Thyroid gland (tissue), 4 donors: ENCODE measurements around the gene FBXL7. TPM values are rescaled to one million over a fixed set of nuclear protein-coding genes. Genes with fewer than 3 reads are reported as not detected.

ENCODE experiments used
- DNase-seq, 2 donors: peaks; one replicate each; pipeline ENCODE4 v3.0.0-alpha.2; 2019
- H3K27ac ChIP-seq, 3 donors: fragments of 200-600 bp; sonication (generic); 1 replicate in 2 of 3; 2 replicates in 1 of 3; pipeline ENCODE4 v1.5.1; 2016 to 2019; ENCODE audit warnings: mild to moderate bottlenecking in 1 of 3, moderate library complexity in 1 of 3
- H3K27me3 ChIP-seq: fragments of 200-600 bp; sonication (generic); one replicate; pipeline ENCODE4 v1.5.1; 2019
- H3K36me3 ChIP-seq, 2 donors: fragments of 200-600 bp; sonication (generic); one replicate each; pipeline ENCODE4 v1.5.1; 2016 to 2019
- H3K4me1 ChIP-seq, 2 donors: fragments of 200-600 bp; sonication (generic); one replicate each; pipeline ENCODE4 v1.5.1; 2017 to 2019
- H3K4me3 ChIP-seq, 3 donors: fragments of 200-600 bp; sonication (generic); replicated peaks in 1 of 3; 1 replicate in 2 of 3; 2 replicates in 1 of 3; pipeline ENCODE4 v1.5.1; 2016; ENCODE audit warnings: mild to moderate bottlenecking in 1 of 3
- H3K9me3 ChIP-seq: fragments of 200-600 bp; sonication (generic); one replicate; pipeline ENCODE4 v1.5.1; 2017
- POLR2A ChIP-seq, 2 donors: fragments of 450-650 bp; IDR thresholded peaks; one replicate each; pipeline ENCODE4 v1.6.1; 2017; ENCODE audit warnings: antibody characterized with exemption in 2 of 2, mild to moderate bottlenecking in 2 of 2, moderate library complexity in 1 of 2
- WGBS, 2 donors: methylation state at CpG; one replicate each; pipeline ENCODE4 v1.1.5; 2017; 5-methylcytosine and 5-hydroxymethylcytosine counted together
- intact Hi-C: fragments of 100-400 bp; cut with DNase I; formaldehyde crosslinking; loops from one replicate; pipeline ENCODE4 v1.15.1; 2023
- total RNA-seq, 4 donors: library from RNA; depleted of rRNA; stranded (reverse); fragments of >200 nt; gene quantifications; one replicate each; pipeline ENCODE4 v1.2.3, GENCODE V29; 2016
- TF ChIP-seq, protein P1 (sequence below), 6 experiments: fragments of 200-600 bp in 3 of 6; fragments of 450-650 bp in 3 of 6; sonication (generic) in 3 of 6; IDR thresholded peaks; one replicate each; pipeline ENCODE4 v1.5.1; 2016 to 2019; ENCODE audit warnings: antibody characterized with exemption in 6 of 6, mild to moderate bottlenecking in 2 of 6, inconsistent platforms in 1 of 6, moderate library complexity in 1 of 6

The FBXL7 gene
- total RNA-seq, 4 donors from 2014 or later, result 6.4 to 11.8 (median 9.2) TPM

GRCh38 chr5:15957124-15957523 lies 457.1 kb downstream of the FBXL7 start:
- H3K27me3 ChIP-seq, result no peaks in the 10 kb centered on the region
- no peaks in the 10 kb centered on the region for H3K9me3 ChIP-seq
- TF ChIP-seq, protein P1, sequence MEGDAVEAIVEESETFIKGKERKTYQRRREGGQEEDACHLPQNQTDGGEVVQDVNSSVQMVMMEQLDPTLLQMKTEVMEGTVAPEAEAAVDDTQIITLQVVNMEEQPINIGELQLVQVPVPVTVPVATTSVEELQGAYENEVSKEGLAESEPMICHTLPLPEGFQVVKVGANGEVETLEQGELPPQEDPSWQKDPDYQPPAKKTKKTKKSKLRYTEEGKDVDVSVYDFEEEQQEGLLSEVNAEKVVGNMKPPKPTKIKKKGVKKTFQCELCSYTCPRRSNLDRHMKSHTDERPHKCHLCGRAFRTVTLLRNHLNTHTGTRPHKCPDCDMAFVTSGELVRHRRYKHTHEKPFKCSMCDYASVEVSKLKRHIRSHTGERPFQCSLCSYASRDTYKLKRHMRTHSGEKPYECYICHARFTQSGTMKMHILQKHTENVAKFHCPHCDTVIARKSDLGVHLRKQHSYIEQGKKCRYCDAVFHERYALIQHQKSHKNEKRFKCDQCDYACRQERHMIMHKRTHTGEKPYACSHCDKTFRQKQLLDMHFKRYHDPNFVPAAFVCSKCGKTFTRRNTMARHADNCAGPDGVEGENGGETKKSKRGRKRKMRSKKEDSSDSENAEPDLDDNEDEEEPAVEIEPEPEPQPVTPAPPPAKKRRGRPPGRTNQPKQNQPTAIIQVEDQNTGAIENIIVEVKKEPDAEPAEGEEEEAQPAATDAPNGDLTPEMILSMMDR (IDR thresholded peaks at IDR 0.05), result no peak
- no peak for TF ChIP-seq POLR2A (IDR thresholded peaks at IDR 0.05)
- H3K36me3 ChIP-seq, result no peaks in the 10 kb centered on the region
- WGBS, 2 donors, result 70 to 72% methylated on average over 5 of the region's 5 CpGs
- DNase-seq, result no peak
- H3K4me1 ChIP-seq, result no peaks in the 10 kb centered on the region
- intact Hi-C loops, result no loop called here
- no peak overlapping the region for H3K4me3 ChIP-seq
- H3K27ac ChIP-seq, result no peak overlapping the region

- no peak overlapping the region for H3K27ac ChIP-seq
- no peak for DNase-seq
- TF ChIP-seq, protein P1 (IDR thresholded peaks at IDR 0.05), result no peak
- no peak for TF ChIP-seq POLR2A (IDR thresholded peaks at IDR 0.05)
- no peaks in the 10 kb centered on the region for H3K36me3 ChIP-seq
- WGBS, 2 donors, result 78 to 82% methylated on average over 7 of the region's 7 CpGs
- H3K27me3 ChIP-seq, result no peaks in the 10 kb centered on the region
- H3K9me3 ChIP-seq, result no peaks in the 10 kb centered on the region
- H3K4me3 ChIP-seq, result no peak overlapping the region
- no peaks in the 10 kb centered on the region for H3K4me1 ChIP-seq
- intact Hi-C loops, result no loop called here
Observed at GRCh38 chr5:15959370-15960164, 459.6 kb downstream of the FBXL7 start.

DNA sequence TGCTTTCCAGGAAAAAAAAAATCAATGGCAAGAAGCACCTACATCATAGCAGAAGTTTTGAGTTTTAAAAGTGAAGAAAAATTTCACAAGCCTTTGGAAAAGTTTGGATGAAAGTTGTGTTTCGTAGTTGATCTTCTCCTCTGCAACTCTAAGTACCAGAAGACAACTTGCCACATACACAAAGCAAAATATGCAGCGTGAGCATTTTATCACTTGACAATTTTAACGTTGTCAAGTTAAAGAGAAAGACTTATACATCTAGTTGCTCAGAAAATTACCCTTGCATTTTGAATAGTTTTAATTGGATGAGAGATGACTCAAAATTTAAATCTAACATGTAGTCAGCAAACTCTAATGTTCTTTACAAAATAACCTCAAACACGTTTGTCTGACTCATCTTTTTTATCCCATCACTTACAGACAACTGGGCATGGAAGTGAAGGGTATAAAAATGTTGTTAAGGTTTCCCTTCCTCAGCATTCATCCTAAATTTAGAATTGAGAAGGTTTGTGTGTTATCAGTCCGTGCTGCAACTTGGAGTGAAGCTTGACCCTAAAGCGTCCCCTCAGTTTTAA lies 466.2 kb downstream of the FBXL7 start:
- DNase-seq, result no peak
- 63 to 73% methylated on average over 6 of the region's 6 CpGs for WGBS, 2 donors
- H3K4me3 ChIP-seq, result no peak overlapping the region
- TF ChIP-seq, protein P1 (IDR thresholded peaks at IDR 0.05), result no peak
- TF ChIP-seq POLR2A (IDR thresholded peaks at IDR 0.05), result no peak
- no peaks in the 10 kb centered on the region for H3K27me3 ChIP-seq
- no peaks in the 10 kb centered on the region for H3K9me3 ChIP-seq
- H3K36me3 ChIP-seq, result no peaks in the 10 kb centered on the region
- H3K27ac ChIP-seq, result no peak overlapping the region
- intact Hi-C loops, result no loop called here
- H3K4me1 ChIP-seq, result no peaks in the 10 kb centered on the region

- no peak overlapping the region for H3K27ac ChIP-seq
- no peak for TF ChIP-seq POLR2A (IDR thresholded peaks at IDR 0.05)
- TF ChIP-seq, protein P1 (IDR thresholded peaks at IDR 0.05), result no peak
- no peak for DNase-seq
- no peaks in the 10 kb centered on the region for H3K36me3 ChIP-seq
- intact Hi-C loops, result no loop called here
- no peaks in the 10 kb centered on the region for H3K4me1 ChIP-seq
- no peaks in the 10 kb centered on the region for H3K9me3 ChIP-seq
- no peaks in the 10 kb centered on the region for H3K27me3 ChIP-seq
- H3K4me3 ChIP-seq, result no peak overlapping the region
Observed at GRCh38 chr5:15966651-15967050, 466.7 kb downstream of the FBXL7 start.

DNA sequence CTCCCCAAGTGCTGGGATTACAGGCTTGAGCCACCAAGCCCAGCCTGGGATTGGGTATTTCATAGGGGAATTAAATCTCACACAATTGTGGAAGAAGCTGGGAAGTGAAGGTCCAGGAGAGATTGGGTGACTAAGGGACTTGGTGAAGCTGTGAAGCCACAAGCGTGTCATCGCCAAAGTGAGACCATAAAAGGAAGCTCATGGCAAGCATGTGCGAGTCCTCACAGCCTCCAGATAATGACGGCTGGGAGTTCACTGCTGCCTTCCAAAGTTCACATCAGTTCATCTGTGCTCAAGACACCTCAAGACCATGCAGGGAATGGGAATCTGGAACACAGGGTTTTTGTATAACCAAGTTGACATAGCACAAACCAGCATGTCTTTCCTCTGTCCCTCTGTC lies 469.0 kb downstream of the FBXL7 start:
- Histone ChIP-seq H3K36me3 (no peaks in the 10 kb centered on the region), H3K4me1 (no peaks in the 10 kb centered on the region), H3K27ac (no peak overlapping the region), H3K9me3 (no peaks in the 10 kb centered on the region), H3K27me3 (no peaks in the 10 kb centered on the region), H3K4me3 (no peak overlapping the region)
- DNase-seq, result no peak
- 85% methylated on average over 4 of the region's 4 CpGs for WGBS, 2 donors
- intact Hi-C loops, result no loop called here
- TF ChIP-seq POLR2A (IDR thresholded peaks at IDR 0.05), result no peak
- TF ChIP-seq, protein P1 (IDR thresholded peaks at IDR 0.05), result no peak
